ENCODE data around the gene SNX6. TPM values are rescaled to one million over a fixed set of nuclear protein-coding genes. Genes with fewer than 3 reads are reported as not detected.
A peak's percentile ranks its signal among the peaks of the same experiment; 100 is the strongest.

Gene SNX6
- total and polyA plus RNA-seq, 2 donors (not counting 3 experiments of a cell fraction or from before 2014, with no cell fraction given), result 95.1 to 120 TPM

DNA sequence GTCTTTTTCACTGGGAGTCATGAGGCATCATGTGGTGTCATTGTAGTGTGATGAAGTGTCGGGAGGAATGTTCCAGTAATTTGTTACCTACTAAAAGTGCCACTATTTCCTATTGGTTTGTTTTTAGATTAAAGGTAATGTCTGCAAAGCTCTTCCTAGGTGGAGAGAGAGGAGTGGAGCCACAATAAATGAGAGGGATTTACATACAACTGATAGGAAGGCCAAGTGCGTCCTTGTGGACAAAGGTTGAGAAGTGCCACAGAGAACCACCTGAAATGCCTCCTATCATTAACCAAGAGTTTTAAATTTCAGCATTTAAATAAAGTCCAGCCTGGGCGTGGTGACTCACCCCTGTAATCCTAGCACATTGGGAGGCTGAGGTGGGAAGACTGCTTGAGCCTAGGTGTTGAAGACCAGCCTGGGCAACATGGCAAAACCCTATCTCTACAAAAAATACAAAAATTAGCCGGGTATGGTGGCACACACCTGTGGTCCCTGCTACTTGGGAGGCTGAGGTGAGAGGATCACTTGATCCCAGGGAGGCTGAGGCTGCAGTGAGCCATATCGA is 2.5 kb upstream of the SNX6 start:
- ChIA-PET CTCF (interaction anchor here (0.9 to 1.0 kb wide), 2 partner anchors 11 to 90 kb away, joined by 3 read pairs; no protein-coding TSS in a partner anchor), POLR2A (interaction anchor here (0.6 kb wide), 1 partner anchor 19 kb away, joined by 4 read pairs; no protein-coding TSS in a partner anchor)
- TF ChIP-seq POLR2A (IDR thresholded peaks at IDR 0.05; ENCODE audit: low read depth, low read length) (no peak), EZH2 (IDR thresholded peaks at IDR 0.05; ENCODE audit: borderline replicate concordance, low read depth, low read length, severe bottlenecking) (no peak), GATA2 (IDR thresholded peaks at IDR 0.05; ENCODE audit: insufficient read depth, insufficient read length, low read depth, low read length) (no peak)
- TF ChIP-seq, protein P1, sequence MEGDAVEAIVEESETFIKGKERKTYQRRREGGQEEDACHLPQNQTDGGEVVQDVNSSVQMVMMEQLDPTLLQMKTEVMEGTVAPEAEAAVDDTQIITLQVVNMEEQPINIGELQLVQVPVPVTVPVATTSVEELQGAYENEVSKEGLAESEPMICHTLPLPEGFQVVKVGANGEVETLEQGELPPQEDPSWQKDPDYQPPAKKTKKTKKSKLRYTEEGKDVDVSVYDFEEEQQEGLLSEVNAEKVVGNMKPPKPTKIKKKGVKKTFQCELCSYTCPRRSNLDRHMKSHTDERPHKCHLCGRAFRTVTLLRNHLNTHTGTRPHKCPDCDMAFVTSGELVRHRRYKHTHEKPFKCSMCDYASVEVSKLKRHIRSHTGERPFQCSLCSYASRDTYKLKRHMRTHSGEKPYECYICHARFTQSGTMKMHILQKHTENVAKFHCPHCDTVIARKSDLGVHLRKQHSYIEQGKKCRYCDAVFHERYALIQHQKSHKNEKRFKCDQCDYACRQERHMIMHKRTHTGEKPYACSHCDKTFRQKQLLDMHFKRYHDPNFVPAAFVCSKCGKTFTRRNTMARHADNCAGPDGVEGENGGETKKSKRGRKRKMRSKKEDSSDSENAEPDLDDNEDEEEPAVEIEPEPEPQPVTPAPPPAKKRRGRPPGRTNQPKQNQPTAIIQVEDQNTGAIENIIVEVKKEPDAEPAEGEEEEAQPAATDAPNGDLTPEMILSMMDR (IDR thresholded peaks at IDR 0.05; ENCODE audit: extremely low read depth in 1 of 2, insufficient read depth in 1 of 2, low read depth in 1 of 2, low read length in 2 of 2), result no peak
- Histone ChIP-seq H2AFZ (ENCODE audit: low read depth, low read length) (no peak overlapping the region), H3K9me3 (replicated peaks; ENCODE audit: control insufficient read depth, insufficient read depth, low read length) (no peaks in the 10 kb centered on the region), H3K4me1 (ENCODE audit: control insufficient read depth, extremely low read depth, insufficient read depth, low read length) (peaks cover 12% of the 10 kb centered on the region), H4K20me1 (replicated peaks; ENCODE audit: control insufficient read depth, extremely low read depth, insufficient read depth, low read length) (no peaks in the 10 kb centered on the region), H3K9ac (replicated peaks; ENCODE audit: extremely low read depth, insufficient read depth, low read length) (no peak overlapping the region), H3K36me3 (ENCODE audit: control insufficient read depth in 2 of 2, extremely low read depth in 1 of 2, insufficient read depth in 2 of 2, low read length in 2 of 2) (no peaks in the 10 kb centered on the region), H3K27ac (ENCODE audit: insufficient read depth, low read depth, low read length) (no peak overlapping the region), H3K79me2 (ENCODE audit: control insufficient read depth, insufficient read depth, low read length) (peaks cover 23% of the 10 kb centered on the region), H3K4me2 (ENCODE audit: insufficient read depth, low read length) (no peak overlapping the region), H3K9me1 (replicated peaks; ENCODE audit: control insufficient read depth, extremely low read depth, insufficient read depth, low read length) (no peaks in the 10 kb centered on the region), H3K27me3 (ENCODE audit: control insufficient read depth in 2 of 2, insufficient read depth in 2 of 2, low read length in 2 of 2) (no peaks in the 10 kb centered on the region), H3K4me3 (replicated peaks in 1 of 3; ENCODE audit: insufficient read depth in 1 of 3, low read depth in 1 of 3, low read length in 3 of 3) (no peak overlapping the region)
- FAIRE-seq, result no peak
- intact Hi-C loops (cut with micrococcal nuclease), result loop anchor here (5.0 kb wide), 1 partner anchor 35 kb away; no protein-coding TSS in a partner anchor
- DNase-seq (ENCODE audit: low read depth, low spot score), result no peak
- dilution Hi-C loops (cut with MboI; ENCODE audit: extremely low pct_ligation_motif_present, low sequenced_read_pairs), result no loop called here
- no TSS peak for BruUV-seq (replicated peaks)

DNA sequence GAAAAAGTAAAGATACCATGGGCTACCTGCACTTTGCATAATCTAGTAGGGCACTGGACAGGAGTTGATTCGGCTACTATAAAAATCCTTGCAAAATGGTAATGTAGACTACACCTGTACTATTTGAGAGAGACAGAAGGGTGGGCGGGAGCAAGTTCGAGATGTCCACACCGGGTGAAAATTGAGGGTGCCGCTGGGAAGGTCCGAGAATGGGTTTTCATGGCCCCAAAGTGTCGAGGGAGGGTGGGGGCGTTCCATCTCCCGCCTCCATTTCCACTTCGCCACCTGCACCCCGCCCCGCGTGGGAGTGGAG is 648 bp downstream of the SNX6 start:
- FAIRE-seq (no peak), DNase-seq (ENCODE audit: low read depth, low spot score) (no peak)
- dilution Hi-C loops (cut with MboI; ENCODE audit: extremely low pct_ligation_motif_present, low sequenced_read_pairs) (no loop called here), intact Hi-C loops (cut with micrococcal nuclease) (loop anchor here (5.0 kb wide), 1 partner anchor 493 kb away; the partner anchor contains the start of genes PPP2R3C and PRORP)
- Histone ChIP-seq H2AFZ (ENCODE audit: low read depth, low read length) (peak overlapping the region; percentile 87), H3K36me3 (ENCODE audit: control insufficient read depth in 2 of 2, extremely low read depth in 1 of 2, insufficient read depth in 2 of 2, low read length in 2 of 2) (no peaks in the 10 kb centered on the region), H3K4me3 (replicated peaks in 1 of 3; ENCODE audit: insufficient read depth in 1 of 3, low read depth in 1 of 3, low read length in 3 of 3) (peak overlapping the region; percentile 80 to 100 (median 84)), H3K4me1 (ENCODE audit: control insufficient read depth, extremely low read depth, insufficient read depth, low read length) (peaks cover 12% of the 10 kb centered on the region), H3K9me1 (replicated peaks; ENCODE audit: control insufficient read depth, extremely low read depth, insufficient read depth, low read length) (no peaks in the 10 kb centered on the region), H3K4me2 (ENCODE audit: insufficient read depth, low read length) (peak overlapping the region; percentile 85), H3K79me2 (ENCODE audit: control insufficient read depth, insufficient read depth, low read length) (peaks cover 49% of the 10 kb centered on the region), H3K9me3 (replicated peaks; ENCODE audit: control insufficient read depth, insufficient read depth, low read length) (no peaks in the 10 kb centered on the region), H3K9ac (replicated peaks; ENCODE audit: extremely low read depth, insufficient read depth, low read length) (peak overlapping the region; percentile 95), H4K20me1 (replicated peaks; ENCODE audit: control insufficient read depth, extremely low read depth, insufficient read depth, low read length) (no peaks in the 10 kb centered on the region), H3K27me3 (ENCODE audit: control insufficient read depth in 2 of 2, insufficient read depth in 2 of 2, low read length in 2 of 2) (no peaks in the 10 kb centered on the region), H3K27ac (ENCODE audit: insufficient read depth, low read depth, low read length) (peak overlapping the region; percentile 79)
- ChIA-PET CTCF (no interaction called here), POLR2A (no interaction called here)
- TF ChIP-seq, protein P1 (IDR thresholded peaks at IDR 0.05; ENCODE audit: extremely low read depth in 1 of 2, insufficient read depth in 1 of 2, low read depth in 1 of 2, low read length in 2 of 2), result no peak
- no peak for TF ChIP-seq POLR2AphosphoS5 (IDR thresholded peaks at IDR 0.05; ENCODE audit: insufficient read depth, low read depth, low read length)
- TF ChIP-seq POLR2A (IDR thresholded peaks at IDR 0.05; ENCODE audit: low read depth, low read length), result no peak
- no peak for TF ChIP-seq MYC (IDR thresholded peaks at IDR 0.05; ENCODE audit: low read depth, low read length)
- TF ChIP-seq GATA2 (IDR thresholded peaks at IDR 0.05; ENCODE audit: insufficient read depth, insufficient read length, low read depth, low read length), result no peak
- TF ChIP-seq, protein P2, sequence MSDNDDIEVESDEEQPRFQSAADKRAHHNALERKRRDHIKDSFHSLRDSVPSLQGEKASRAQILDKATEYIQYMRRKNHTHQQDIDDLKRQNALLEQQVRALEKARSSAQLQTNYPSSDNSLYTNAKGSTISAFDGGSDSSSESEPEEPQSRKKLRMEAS (IDR thresholded peaks at IDR 0.05; ENCODE audit: insufficient read depth, insufficient read length), result no peak
- TF ChIP-seq FOS (IDR thresholded peaks at IDR 0.05; ENCODE audit: borderline replicate concordance, insufficient read depth, low read length), result no peak
- no peak for TF ChIP-seq EZH2 (IDR thresholded peaks at IDR 0.05; ENCODE audit: borderline replicate concordance, low read depth, low read length, severe bottlenecking)
- no peak for TF ChIP-seq JUN (IDR thresholded peaks at IDR 0.05; ENCODE audit: borderline replicate concordance, insufficient read depth, insufficient read length, low read depth)
- no TSS peak for BruUV-seq (replicated peaks)

Measured in endothelial cell of umbilical vein (primary cell).